A673 (cell line): Measurements from ENCODE around the gene ANKRD53.

Experiments
- CTCF ChIP-seq: fragments of 300-800, 200-600 bp; sonication (generic); conservative IDR thresholded peaks from 2 replicates; pipeline ENCODE4 v1.5.1; 2017; ENCODE audit warnings: low read depth, mild to moderate bottlenecking, antibody characterized with exemption, low read length, moderate library complexity, mixed read lengths
- EZH2 ChIP-seq: fragments of 200-600 bp; sonication (generic); IDR thresholded peaks from 2 replicates; pipeline ENCODE4 v1.6.1; 2017; ENCODE audit warnings: borderline replicate concordance, low read depth, mild to moderate bottlenecking, mixed read lengths, antibody characterized with exemption, low read length; ENCODE audit not compliant: poor library complexity, severe bottlenecking

GRCh38 chr2:70958759-70959158 is 19.7 kb upstream of the ANKRD53 start:
- TF ChIP-seq CTCF (no peak), EZH2 (no peak)
